HG02870 (cell line): ENCODE results near the gene SLC17A7.
"Not testable (repeated sequence)": the region's sequence is repeated elsewhere in the genome, so short reads cannot be mapped to it uniquely, and the experiment has no call there.

Source experiments
- ATAC-seq: cut with Tn5 transposase; IDR thresholded peaks from one replicate; pipeline ENCODE4 v1.9.1; 2021; ENCODE audit warnings: mild to moderate bottlenecking, moderate library complexity; ENCODE audit not compliant: unreplicated experiment

The SLC17A7 gene

GRCh38 chr19:49445997-49446396 is 4.7 kb upstream of the SLC17A7 start:
- no peak for ATAC-seq

DNA sequence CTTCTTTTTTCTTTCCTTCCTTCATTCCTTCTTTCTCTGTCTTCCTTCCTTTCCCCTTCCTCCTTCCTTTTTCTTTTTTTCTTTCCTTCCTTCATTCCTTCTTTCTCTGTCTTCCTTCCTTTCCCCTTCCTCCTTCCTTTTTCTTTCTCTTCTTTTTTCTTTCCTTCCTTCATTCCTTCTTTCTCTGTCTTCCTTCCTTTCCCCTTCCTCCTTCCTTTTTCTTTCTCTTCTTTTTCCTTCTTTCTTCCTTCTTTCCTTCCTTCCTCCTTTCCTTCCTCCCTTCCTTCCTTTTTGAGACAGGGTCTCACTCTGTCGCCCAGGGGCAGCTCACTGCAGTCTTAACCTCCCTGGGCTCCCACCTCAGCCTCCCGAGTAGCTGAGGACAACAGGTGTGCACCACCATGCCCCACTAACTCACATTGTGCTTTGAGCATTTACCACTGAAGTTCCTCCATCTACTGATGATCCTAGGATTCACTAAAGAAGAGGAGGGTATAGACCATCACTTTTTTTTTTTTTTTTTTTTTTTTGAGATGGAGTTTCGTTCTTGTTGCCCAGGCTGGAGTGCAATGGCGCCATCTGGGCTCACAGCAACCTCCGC is 2.9 kb upstream of the SLC17A7 start:
- not testable (repeated sequence) for ATAC-seq

GRCh38 chr19:49443366-49444099 is 2.2 kb upstream of the SLC17A7 start:
- peak; percentile 72 for ATAC-seq

DNA sequence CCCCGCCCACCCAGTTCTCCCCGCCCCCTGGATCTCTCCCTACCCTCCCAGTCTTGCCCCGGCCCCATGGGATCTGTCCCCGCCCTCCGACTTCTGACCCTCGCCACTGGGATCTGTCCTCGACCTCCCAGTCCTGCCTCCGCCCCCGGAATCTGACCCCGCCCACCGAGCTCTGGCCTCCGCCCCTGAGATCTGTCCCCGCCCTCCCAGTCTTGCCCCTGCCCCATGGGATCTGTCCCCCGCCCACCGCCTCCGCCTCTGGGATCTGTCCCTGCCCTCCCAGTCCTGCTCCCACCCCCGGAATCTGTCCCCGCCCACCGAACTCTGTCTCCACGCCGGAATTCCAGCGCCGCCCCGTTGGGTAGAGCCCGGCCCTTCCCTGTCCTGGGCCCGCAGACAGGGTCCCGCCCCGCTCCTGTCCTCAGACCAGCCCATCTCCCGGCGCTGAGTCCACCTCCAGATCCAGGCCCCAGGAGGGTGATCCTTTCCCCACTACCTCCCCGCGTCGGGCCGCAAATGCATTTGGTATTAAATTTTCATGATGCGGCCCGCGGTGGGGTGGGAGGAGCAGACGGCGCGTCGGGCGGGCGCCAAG is 1.5 kb upstream of the SLC17A7 start:
- ATAC-seq = peak; percentile 14

GRCh38 chr19:49442354-49442753 is 1.0 kb upstream of the SLC17A7 start:
- no peak for ATAC-seq

- no peak for ATAC-seq
These were observed 628 bp upstream of the SLC17A7 start for GRCh38 chr19:49441960-49442350.

DNA sequence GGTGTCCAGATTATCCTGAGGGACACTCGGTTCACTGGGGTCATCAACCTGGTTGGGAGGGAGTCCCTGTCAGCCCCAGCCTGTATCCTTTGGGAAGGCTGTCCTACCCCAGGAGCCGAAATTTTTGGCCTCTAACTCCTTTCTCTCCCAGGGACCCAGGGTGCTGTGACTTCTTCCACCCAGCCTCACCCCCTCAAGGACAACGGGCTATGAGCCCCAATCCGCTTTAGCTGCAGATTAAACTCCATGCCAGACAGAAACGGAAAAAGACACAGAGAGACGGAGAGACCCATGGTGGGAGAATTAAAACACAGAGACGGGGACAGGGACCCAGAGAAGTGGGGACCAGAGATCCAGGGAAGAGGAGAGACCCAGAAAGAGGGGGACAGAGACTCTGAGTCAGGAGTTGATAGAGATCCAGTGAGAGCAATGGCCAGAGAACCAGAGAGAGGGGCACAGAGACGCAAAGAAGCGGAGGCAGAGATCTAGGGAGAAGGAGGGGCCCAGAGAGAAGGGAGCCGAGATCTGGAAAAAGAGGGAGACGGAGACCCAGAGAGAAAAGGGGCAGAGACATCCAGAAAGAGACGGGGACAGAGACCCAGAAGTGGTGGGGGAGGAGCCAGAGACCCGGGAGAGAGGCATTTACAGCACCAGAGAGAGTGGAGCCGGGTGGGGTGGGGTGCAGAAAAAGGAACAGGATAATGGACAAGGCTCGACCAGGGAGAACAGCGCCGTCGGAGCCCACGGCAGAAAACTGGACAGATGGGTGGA is 703 bp downstream of the SLC17A7 start:
- ATAC-seq = no peak

DNA sequence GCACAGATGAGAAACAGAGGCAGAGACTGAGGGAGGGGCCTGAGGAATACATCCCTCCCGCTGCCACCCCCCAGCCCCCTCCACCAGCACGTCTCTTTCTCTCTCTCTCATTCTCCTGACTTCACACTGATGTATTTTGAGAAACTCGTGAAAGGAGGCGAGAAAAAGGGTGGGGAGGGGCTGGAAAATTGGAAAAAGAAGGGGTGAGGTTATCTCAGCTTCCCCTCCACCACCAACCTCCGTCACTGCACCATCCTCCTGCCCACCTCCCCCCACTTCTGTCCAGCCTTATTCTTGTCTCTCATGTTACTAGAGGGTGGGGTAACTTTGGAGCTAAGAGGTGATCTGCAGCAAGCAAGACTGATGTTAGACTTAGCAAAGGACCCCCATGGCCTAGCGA is 1.5 kb downstream of the SLC17A7 start:
- ATAC-seq = no peak

GRCh38 chr19:49438261-49438660 is 3.1 kb downstream of the SLC17A7 start:
- ATAC-seq = no peak

DNA sequence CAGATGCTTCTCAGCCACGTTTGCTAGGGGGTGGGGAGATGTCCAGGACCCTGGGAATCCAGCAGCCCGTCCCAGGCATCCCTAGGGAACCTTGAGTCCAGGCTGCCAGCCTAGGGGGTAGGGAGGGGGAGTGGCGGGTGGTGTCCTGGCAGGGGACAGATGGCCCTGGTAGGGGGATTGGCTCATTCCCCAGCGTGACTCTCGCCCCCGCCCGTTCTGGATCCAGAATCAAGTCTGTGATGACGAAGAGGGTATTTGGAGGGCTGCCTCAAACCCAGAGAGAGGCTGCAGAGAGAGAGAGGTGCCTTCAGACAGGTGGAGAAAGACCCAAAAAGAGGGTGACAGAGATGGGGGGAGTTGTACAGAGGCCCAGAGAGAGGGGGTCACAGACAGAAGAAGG is 4.1 kb downstream of the SLC17A7 start:
- ATAC-seq = no peak

- no peak for ATAC-seq
These were observed 4.8 kb downstream of the SLC17A7 start for GRCh38 chr19:49436381-49437017.

- no peak for ATAC-seq
These were observed 5.7 kb downstream of the SLC17A7 start for GRCh38 chr19:49435670-49436069.

DNA sequence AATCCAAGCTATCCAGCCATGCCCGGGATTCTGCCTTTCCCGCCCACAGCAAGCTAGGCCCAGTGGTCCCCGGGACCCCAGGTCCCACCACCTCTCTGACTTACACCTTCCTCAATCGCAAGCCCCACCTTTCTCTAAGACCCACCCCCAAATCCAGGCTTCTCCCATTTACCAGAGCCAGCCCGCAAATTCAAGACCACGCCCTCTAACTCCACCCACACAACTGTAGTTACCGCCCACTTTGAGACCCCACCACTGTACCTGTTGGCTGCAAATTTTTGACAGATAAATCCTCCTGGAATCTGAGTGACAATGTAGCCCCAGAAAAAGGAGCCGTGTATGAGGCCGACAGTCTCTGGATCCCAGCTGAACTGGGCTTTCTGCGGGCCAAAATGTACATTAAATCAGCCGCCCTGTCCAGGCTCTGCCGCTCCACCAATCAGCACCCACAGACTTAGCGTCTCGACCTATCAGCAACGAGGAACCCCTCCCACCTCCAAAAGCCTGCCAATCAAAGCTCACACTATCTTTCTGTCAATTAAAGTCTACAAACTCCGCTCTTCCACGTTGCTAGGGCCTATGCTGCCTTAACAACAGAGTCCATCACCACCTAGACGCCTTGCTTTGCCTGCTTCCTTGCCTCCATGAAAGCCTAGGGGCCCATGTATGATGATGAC is 6.3 kb downstream of the SLC17A7 start:
- ATAC-seq = no peak

DNA sequence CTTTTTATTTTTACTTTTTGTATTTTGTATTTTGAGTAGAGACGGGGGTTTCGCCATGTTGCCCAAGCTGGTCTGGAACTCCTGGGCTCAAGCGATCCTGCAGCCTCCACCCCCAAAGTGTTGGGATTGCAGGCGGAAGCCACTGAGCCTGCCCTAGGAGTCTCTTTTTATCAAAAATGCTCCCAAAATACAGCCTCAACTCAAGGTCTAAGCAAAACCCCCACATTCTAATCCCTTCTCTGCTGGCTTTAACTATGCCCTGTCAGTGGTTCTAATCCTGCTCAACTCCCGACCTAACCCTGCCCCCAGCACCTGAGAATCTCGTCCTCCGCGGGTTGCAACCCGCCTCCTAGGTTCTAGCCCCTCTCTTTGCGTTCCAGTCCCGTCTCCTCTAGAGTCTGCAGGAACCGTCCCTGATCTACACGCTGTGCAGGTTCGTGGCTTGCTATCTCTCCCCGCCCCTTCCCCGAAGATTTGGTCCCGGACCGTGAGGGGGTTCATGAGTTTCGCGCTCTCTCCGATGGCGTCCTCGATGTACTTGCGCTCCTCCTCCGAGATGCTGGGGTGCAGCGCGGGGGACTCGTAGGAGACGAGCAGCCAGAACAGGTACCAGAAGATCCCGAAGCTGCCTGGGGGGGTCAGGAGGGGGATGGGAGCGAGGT is 8.0 kb downstream of the SLC17A7 start:
- ATAC-seq = no peak

- ATAC-seq = no peak
These were observed 8.9 kb downstream of the SLC17A7 start for GRCh38 chr19:49432141-49433073.

GRCh38 chr19:49431330-49431749 is 10.0 kb downstream of the SLC17A7 start:
- no peak for ATAC-seq

- no peak for ATAC-seq
These were observed 10.5 kb downstream of the SLC17A7 start for GRCh38 chr19:49430678-49431329.

GRCh38 chr19:49430172-49430677 is 11.1 kb downstream of the SLC17A7 start:
- no peak for ATAC-seq
